T-helper 2 cell treated with Interferon-gamma antibody and Interleukin-4, amounts not matched to agents 100 ng/mL and 5 ng/mL, for 36 hours (primary cell): ENCODE results near the gene MYLK. TPM values are rescaled to one million over a fixed set of nuclear protein-coding genes. Genes with fewer than 3 reads are reported as not detected.
"Not testable (repeated sequence)": the region's sequence is repeated elsewhere in the genome, so short reads cannot be mapped to it uniquely, and the experiment has no call there.

Experiments used
- intact Hi-C: fragments of 100-400 bp; cut with micrococcal nuclease; formaldehyde crosslinking; loops from one replicate; pipeline ENCODE4 v1.15.1; 2023
- total RNA-seq: library from RNA; stranded (reverse); gene quantifications from 2 replicates; pipeline ENCODE4 v1.2.3, GENCODE V29; 2022

Gene MYLK
- total RNA-seq, 1 donor from 2014 or later = 0.30 TPM

- intact Hi-C loops = no loop called here
Observed at GRCh38 chr3:123629747-123630047, 254.4 kb downstream of the MYLK start.

- intact Hi-C loops = no loop called here
Observed at GRCh38 chr3:123628996-123629746, 255.0 kb downstream of the MYLK start.

GRCh38 chr3:123627673-123628670 is 256.2 kb downstream of the MYLK start:
- intact Hi-C loops = no loop called here

- intact Hi-C loops = no loop called here
Observed at GRCh38 chr3:123626881-123627280, 257.3 kb downstream of the MYLK start.

- intact Hi-C loops = no loop called here
Observed at GRCh38 chr3:123624302-123624701, 259.8 kb downstream of the MYLK start.

- intact Hi-C loops = no loop called here
Observed at GRCh38 chr3:123623346-123623880, 260.7 kb downstream of the MYLK start.

- intact Hi-C loops = no loop called here
Observed at GRCh38 chr3:123622766-123623165, 261.4 kb downstream of the MYLK start.

GRCh38 chr3:123621850-123622189 is 262.3 kb downstream of the MYLK start:
- intact Hi-C loops = no loop called here

GRCh38 chr3:123621186-123621849 is 262.8 kb downstream of the MYLK start:
- intact Hi-C loops = no loop called here

- intact Hi-C loops = no loop called here
Observed at GRCh38 chr3:123620343-123620742, 263.8 kb downstream of the MYLK start.

GRCh38 chr3:123618768-123619484 is 265.2 kb downstream of the MYLK start:
- intact Hi-C loops = no loop called here

- intact Hi-C loops = no loop called here
Observed at GRCh38 chr3:123618076-123618708, 265.9 kb downstream of the MYLK start.

GRCh38 chr3:123616593-123616992 is 267.5 kb downstream of the MYLK start:
- intact Hi-C loops = no loop called here

GRCh38 chr3:123613543-123613942 is 270.6 kb downstream of the MYLK start:
- intact Hi-C loops = no loop called here

GRCh38 chr3:123611674-123612073 is 272.5 kb downstream of the MYLK start:
- intact Hi-C loops = not testable (repeated sequence)

GRCh38 chr3:123611082-123611481 is 273.1 kb downstream of the MYLK start:
- intact Hi-C loops = no loop called here

- intact Hi-C loops = loop anchor here (1.0 kb wide), 1 partner anchor 24 kb away; no protein-coding TSS in a partner anchor
Observed at GRCh38 chr3:123610331-123610730, 273.8 kb downstream of the MYLK start.

GRCh38 chr3:123609063-123609462 is 275.1 kb downstream of the MYLK start:
- intact Hi-C loops = no loop called here

GRCh38 chr3:123608263-123608937 is 275.7 kb downstream of the MYLK start:
- intact Hi-C loops = no loop called here

GRCh38 chr3:123606527-123606926 is 277.6 kb downstream of the MYLK start:
- intact Hi-C loops = no loop called here
